IMR-90 (cell line): ENCODE data around the gene ERP29. TPM values are rescaled to one million over a fixed set of nuclear protein-coding genes. Genes with fewer than 3 reads are reported as not detected.

ENCODE experiments used
- ATAC-seq: fragments of 200-7000 bp; cut with Tn5 transposase; 2 replicates; pipeline ENCODE4 v1.9.1; 2020; ENCODE audit warnings: low read depth, mild to moderate bottlenecking, moderate library complexity
- BruUV-seq: library from RNA; stranded (reverse); fragments of 400-500 nt; replicated peaks from 2 replicates; lab custom pipeline; 2021; lab: Mats Ljungman, UMichigan
- CTCF ChIA-PET: fragments of 300-600 bp; formaldehyde crosslinking; extraction: SDS; loops from one replicate; lab custom pipeline; 2021; ENCODE audit warnings: antibody characterized with exemption; lab: Yijun Ruan, JAX
- POLR2A ChIA-PET: fragments of 300-600 bp; sonication (Branson Sonifier 250); formaldehyde crosslinking; loops from one replicate; lab custom pipeline; 2022; ENCODE audit warnings: antibody characterized with exemption; ENCODE audit not compliant: unreplicated experiment; lab: Charles Lee
- DNase-seq: peaks from one replicate; pipeline ENCODE4 v3.0.0; 2013
- H2AFZ ChIP-seq: replicated peaks from 2 replicates; pipeline ENCODE3; 2013; ENCODE audit warnings: low read length, mild to moderate bottlenecking; ENCODE audit not compliant: poor library complexity
- H2AK5ac ChIP-seq: 2 replicates; pipeline ENCODE4 v1.6.1; 2013; ENCODE audit warnings: low read depth, low read length, inconsistent platforms
- H2AK9ac ChIP-seq: replicated peaks from 2 replicates; pipeline ENCODE3; 2013; ENCODE audit warnings: mild to moderate bottlenecking, low read depth, low read length, moderate library complexity; ENCODE audit not compliant: poor library complexity
- H2BK120ac ChIP-seq: 2 replicates; pipeline ENCODE4 v1.6.1; 2013; ENCODE audit warnings: low read depth, low read length, inconsistent platforms
- H2BK15ac ChIP-seq: 3 replicates; pipeline ENCODE4 v1.6.1; 2013; ENCODE audit warnings: low read depth, low read length, inconsistent platforms
- H2BK20ac ChIP-seq: 2 replicates; pipeline ENCODE4 v1.6.1; 2013; ENCODE audit warnings: low read depth, mild to moderate bottlenecking, inconsistent platforms, low read length, moderate library complexity
- H2BK5ac ChIP-seq: 2 replicates; pipeline ENCODE4 v1.6.1; 2013; ENCODE audit warnings: mild to moderate bottlenecking, low read depth, low read length, inconsistent platforms; ENCODE audit not compliant: poor library complexity, severe bottlenecking
- H3K14ac ChIP-seq: replicated peaks from 2 replicates; pipeline ENCODE4 v1.6.1; 2013; ENCODE audit warnings: low read depth, low read length, inconsistent platforms
- H3K18ac ChIP-seq: 2 replicates; pipeline ENCODE4 v1.6.1; 2013; ENCODE audit warnings: low read depth, low read length, control low read depth
- H3K23ac ChIP-seq: 2 replicates; pipeline ENCODE4 v1.6.1; 2013; ENCODE audit warnings: low read depth, low read length, inconsistent platforms
- H3K27ac ChIP-seq: 2 replicates; pipeline ENCODE4 v1.5.1; 2013; ENCODE audit warnings: mild to moderate bottlenecking, control low read depth, low read length; ENCODE audit not compliant: insufficient read depth
- H3K27me3 ChIP-seq: 2 replicates; pipeline ENCODE4 v1.6.1; 2013; ENCODE audit warnings: low read length; ENCODE audit not compliant: control insufficient read depth, insufficient read depth
- H3K36me3 ChIP-seq: 2 replicates; pipeline ENCODE4 v1.6.1; 2013; ENCODE audit warnings: low read length, mixed read lengths; ENCODE audit not compliant: control insufficient read depth, insufficient read depth
- H3K4ac ChIP-seq: 2 replicates; pipeline ENCODE4 v1.6.1; 2013; ENCODE audit warnings: low read depth, low read length, inconsistent platforms
- H3K4me1 ChIP-seq: 2 replicates; pipeline ENCODE4 v1.6.1; 2013; ENCODE audit warnings: low read length, mixed read lengths; ENCODE audit not compliant: control insufficient read depth, insufficient read depth
- H3K4me2 ChIP-seq: 2 replicates; pipeline ENCODE4 v1.6.1; 2013; ENCODE audit warnings: low read depth, mild to moderate bottlenecking, control low read depth, low read length, moderate library complexity
- H3K4me3 ChIP-seq: 2 replicates; pipeline ENCODE4 v1.5.1; 2013; ENCODE audit warnings: low read depth, mild to moderate bottlenecking, control low read depth, low read length, moderate library complexity; ENCODE audit not compliant: insufficient read depth
- H3K56ac ChIP-seq: 2 replicates; pipeline ENCODE4 v1.6.1; 2013; ENCODE audit warnings: low read length, inconsistent platforms; ENCODE audit not compliant: insufficient read depth; ENCODE audit errors: extremely low read depth
- H3K79me1 ChIP-seq, 2 experiments: 2 replicates each; pipeline ENCODE4 v1.6.1; 2013; ENCODE audit warnings: low read length in 2 of 2, inconsistent platforms in 1 of 2, low read depth in 1 of 2
- H3K9ac ChIP-seq: 2 replicates; pipeline ENCODE4 v1.6.1; 2013; ENCODE audit warnings: low read depth, low read length, control low read depth
- H3K9me1 ChIP-seq: 2 replicates; pipeline ENCODE4 v1.6.1; 2013; ENCODE audit warnings: low read length, inconsistent platforms; ENCODE audit not compliant: insufficient read depth
- H3K9me3 ChIP-seq: 2 replicates; pipeline ENCODE4 v1.6.1; 2013; ENCODE audit warnings: low read length; ENCODE audit not compliant: control insufficient read depth, insufficient read depth
- H4K20me1 ChIP-seq: 2 replicates; pipeline ENCODE4 v1.6.1; 2013; ENCODE audit warnings: low read length, inconsistent platforms; ENCODE audit not compliant: insufficient read depth
- H4K5ac ChIP-seq: 2 replicates; pipeline ENCODE4 v1.6.1; 2013; ENCODE audit warnings: mild to moderate bottlenecking, low read depth, low read length, control low read depth
- H4K8ac ChIP-seq, 2 experiments: 2 replicates each; pipeline ENCODE4 v1.6.1; 2013; ENCODE audit warnings: low read depth in 2 of 2, low read length in 2 of 2, control low read depth in 1 of 2, inconsistent platforms in 1 of 2
- H4K91ac ChIP-seq: 2 replicates; pipeline ENCODE4 v1.6.1; 2013; ENCODE audit warnings: low read depth, low read length, inconsistent platforms; ENCODE audit not compliant: insufficient read depth
- CHD1 ChIP-seq: IDR thresholded peaks from 2 replicates; pipeline ENCODE4 v1.6.1; 2012; ENCODE audit warnings: low read depth, low read length, improper control_type of control experiment
- MXI1 ChIP-seq: IDR thresholded peaks from 2 replicates; pipeline ENCODE4 v1.6.1; 2012; ENCODE audit warnings: low read depth, mild to moderate bottlenecking, low read length, moderate library complexity, borderline replicate concordance
- NFE2L2 ChIP-seq: fragments of 150-350 bp; IDR thresholded peaks from 2 replicates; pipeline ENCODE4 v1.6.1; 2016; ENCODE audit warnings: low read depth, mild to moderate bottlenecking, low read length
- POLR2A ChIP-seq: IDR thresholded peaks from 2 replicates; pipeline ENCODE4 v1.6.1; 2012; ENCODE audit warnings: mild to moderate bottlenecking, low read depth, low read length
- RCOR1 ChIP-seq: IDR thresholded peaks from 2 replicates; pipeline ENCODE4 v1.6.1; 2012; ENCODE audit warnings: mild to moderate bottlenecking, low read length, improper control_type of control experiment; ENCODE audit not compliant: insufficient replicate concordance
- SMC3 ChIP-seq: fragments of 150-350 bp; IDR thresholded peaks from 2 replicates; pipeline ENCODE4 v1.6.1; 2016; ENCODE audit warnings: low read depth, mild to moderate bottlenecking, antibody characterized with exemption, low read length, moderate library complexity
- WGBS, 2 experiments: methylation state at CpG; one replicate each; pipeline versions ENCODE4 v1.1.5 to v1.1.7; 2013; ENCODE audit warnings: missing lambda C conversion rate in 2 of 2; ENCODE audit not compliant: insufficient read length in 1 of 2; ENCODE audit errors: extremely low coverage in 2 of 2; 5-methylcytosine and 5-hydroxymethylcytosine counted together
- dilution Hi-C: fragments of 300-500 bp; cut with HindIII; formaldehyde crosslinking; loops from one replicate; pipeline ENCODE4 v1.14.3; 2018; ENCODE audit warnings: low sequenced_read_pairs; ENCODE audit not compliant: unreplicated experiment
- in situ Hi-C: fragments of 300-500 bp; cut with MboI; formaldehyde crosslinking; loops from 3 replicates; pipeline ENCODE4 v1.14.3; 2019; ENCODE audit warnings: low sequenced_read_pairs, inconsistent platforms, mixed read lengths
- intact Hi-C: fragments of 100-400 bp; cut with micrococcal nuclease; formaldehyde crosslinking; loops from 2 replicates; pipeline ENCODE4 v1.10.0; 2022
- polyA plus RNA-seq, 3 experiments: library from polyadenylated mRNA; depleted of rRNA; stranded (reverse); fragments of >200 nt; gene quantifications; 2 replicates each; pipeline ENCODE4 v1.2.3, GENCODE V29; 2012; ENCODE audit warnings: low replicate concordance in 1 of 3
- total RNA-seq: library from RNA; depleted of rRNA; stranded (reverse); fragments of >200 nt; gene quantifications from 2 replicates; pipeline ENCODE4 v1.2.3, GENCODE V29; 2012

Gene ERP29
- total and polyA plus RNA-seq, 2 of the 4 experiments (the other 2 are of a cell fraction) = 30.3 to 98.8 TPM

GRCh38 chr12:112010415-112011344 is 2.5 kb upstream of the ERP29 start:
- Histone ChIP-seq H3K36me3 (no peaks in the 10 kb centered on the region), H4K8ac (no peak overlapping the region), H3K9ac (no peak overlapping the region), H2AK5ac (no peak overlapping the region), H3K4me2 (no peak overlapping the region), H3K9me1 (peaks cover 13% of the 10 kb centered on the region), H3K9me3 (no peaks in the 10 kb centered on the region), H2BK120ac (no peak overlapping the region), H4K91ac (no peak overlapping the region), H3K4ac (no peak overlapping the region), H2BK20ac (no peak overlapping the region), H3K4me1 (peaks cover 5% of the 10 kb centered on the region), H3K79me1 (peaks cover 22 to 43% of the 10 kb centered on the region in 2 experiments), H2AFZ (no peak overlapping the region), H3K56ac (no peak overlapping the region), H2AK9ac (no peak overlapping the region), H3K4me3 (no peak overlapping the region), H2BK15ac (no peak overlapping the region), H2BK5ac (no peak overlapping the region), H3K18ac (no peak overlapping the region), H4K20me1 (peaks cover 7% of the 10 kb centered on the region; the same call in 1 of the 2 replicates), H3K27me3 (no peaks in the 10 kb centered on the region), H4K5ac (no peak overlapping the region), H3K27ac (no peak overlapping the region), H3K14ac (no peak overlapping the region), H3K23ac (no peak overlapping the region)
- ChIA-PET CTCF (no interaction called here), POLR2A (no interaction called here)
- BruUV-seq = no TSS peak
- WGBS, 2 experiments = 96% methylated on average over 3 of the region's 8 CpGs; no CpG with 5 or more reads in 1 of the 2 experiments
- dilution Hi-C loops = no loop called here
- ATAC-seq = no peak
- DNase-seq = no peak
- intact Hi-C loops = no loop called here
- no peak for TF ChIP-seq RCOR1
- no peak for TF ChIP-seq SMC3
- no peak for TF ChIP-seq POLR2A
- no peak for TF ChIP-seq NFE2L2
- no peak for TF ChIP-seq MXI1
- no peak for TF ChIP-seq CHD1
- in situ Hi-C loops = no loop called here
